LNCAP (cell line): Measurements from ENCODE around the gene PKNOX2.

Experiments
- TF ChIP-seq, protein P1 (sequence below): fragments of 450-650 bp; IDR thresholded peaks from 2 replicates; pipeline ENCODE4 v1.5.1; 2017; ENCODE audit warnings: mild to moderate bottlenecking

PKNOX2 gene

DNA sequence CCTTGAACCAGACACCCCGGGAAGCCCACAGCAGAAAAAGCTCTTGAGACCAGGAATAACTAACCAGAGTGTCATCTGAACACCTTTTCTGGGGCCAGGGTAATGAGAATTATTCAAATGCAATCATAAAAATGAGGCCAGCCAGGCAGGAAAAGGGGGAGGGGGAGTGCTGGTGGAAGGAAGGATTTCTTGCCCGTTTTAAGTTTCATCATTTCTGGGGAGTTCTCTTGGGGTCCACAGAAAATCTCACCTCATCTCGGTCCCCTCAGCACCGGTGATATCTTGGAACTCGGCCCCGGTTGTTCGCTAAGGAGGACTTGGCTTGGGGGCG lies 495 bp upstream of the PKNOX2 start:
- TF ChIP-seq, protein P1, sequence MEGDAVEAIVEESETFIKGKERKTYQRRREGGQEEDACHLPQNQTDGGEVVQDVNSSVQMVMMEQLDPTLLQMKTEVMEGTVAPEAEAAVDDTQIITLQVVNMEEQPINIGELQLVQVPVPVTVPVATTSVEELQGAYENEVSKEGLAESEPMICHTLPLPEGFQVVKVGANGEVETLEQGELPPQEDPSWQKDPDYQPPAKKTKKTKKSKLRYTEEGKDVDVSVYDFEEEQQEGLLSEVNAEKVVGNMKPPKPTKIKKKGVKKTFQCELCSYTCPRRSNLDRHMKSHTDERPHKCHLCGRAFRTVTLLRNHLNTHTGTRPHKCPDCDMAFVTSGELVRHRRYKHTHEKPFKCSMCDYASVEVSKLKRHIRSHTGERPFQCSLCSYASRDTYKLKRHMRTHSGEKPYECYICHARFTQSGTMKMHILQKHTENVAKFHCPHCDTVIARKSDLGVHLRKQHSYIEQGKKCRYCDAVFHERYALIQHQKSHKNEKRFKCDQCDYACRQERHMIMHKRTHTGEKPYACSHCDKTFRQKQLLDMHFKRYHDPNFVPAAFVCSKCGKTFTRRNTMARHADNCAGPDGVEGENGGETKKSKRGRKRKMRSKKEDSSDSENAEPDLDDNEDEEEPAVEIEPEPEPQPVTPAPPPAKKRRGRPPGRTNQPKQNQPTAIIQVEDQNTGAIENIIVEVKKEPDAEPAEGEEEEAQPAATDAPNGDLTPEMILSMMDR, result no peak

DNA sequence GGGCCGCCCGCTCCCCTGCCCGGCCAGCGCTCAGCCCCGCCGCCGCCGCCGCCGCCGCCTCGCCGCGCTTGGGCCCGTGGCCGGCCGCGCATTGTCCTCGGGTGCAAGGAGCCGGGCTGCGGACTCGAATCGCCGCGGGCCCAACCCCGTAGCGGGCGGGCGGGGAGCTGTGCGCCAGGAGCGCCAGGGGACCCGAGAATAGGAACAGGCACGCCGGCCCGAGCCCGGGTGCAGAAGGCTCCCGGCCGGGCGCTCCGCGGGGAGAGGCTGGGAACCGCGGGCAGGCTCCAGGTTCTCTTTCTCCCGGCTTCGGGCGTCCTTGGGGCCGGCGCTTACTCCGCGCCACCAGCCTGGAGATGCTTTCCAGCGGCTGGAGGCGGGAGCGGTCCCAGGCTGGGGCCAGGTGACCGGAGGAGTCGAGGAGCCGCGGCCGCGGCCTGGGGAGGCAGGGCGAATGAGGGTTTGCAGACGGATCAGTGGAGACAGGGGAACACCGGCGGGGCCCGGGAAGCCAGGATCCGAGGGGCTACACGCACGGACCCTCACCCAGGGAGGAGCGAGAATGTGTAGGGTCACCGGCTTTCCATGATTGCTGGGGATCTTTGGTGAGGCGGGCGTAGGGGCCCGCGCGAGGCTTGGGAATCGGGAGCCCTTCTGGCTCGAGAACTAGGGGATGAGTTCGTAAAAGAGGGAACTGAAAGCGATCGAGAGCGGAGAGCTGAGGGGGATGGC lies 726 bp downstream of the PKNOX2 start:
- TF ChIP-seq, protein P1, result no peak

- TF ChIP-seq, protein P1, result no peak
Observed at GRCh38 chr11:125165843-125166763, 1.6 kb downstream of the PKNOX2 start.

DNA sequence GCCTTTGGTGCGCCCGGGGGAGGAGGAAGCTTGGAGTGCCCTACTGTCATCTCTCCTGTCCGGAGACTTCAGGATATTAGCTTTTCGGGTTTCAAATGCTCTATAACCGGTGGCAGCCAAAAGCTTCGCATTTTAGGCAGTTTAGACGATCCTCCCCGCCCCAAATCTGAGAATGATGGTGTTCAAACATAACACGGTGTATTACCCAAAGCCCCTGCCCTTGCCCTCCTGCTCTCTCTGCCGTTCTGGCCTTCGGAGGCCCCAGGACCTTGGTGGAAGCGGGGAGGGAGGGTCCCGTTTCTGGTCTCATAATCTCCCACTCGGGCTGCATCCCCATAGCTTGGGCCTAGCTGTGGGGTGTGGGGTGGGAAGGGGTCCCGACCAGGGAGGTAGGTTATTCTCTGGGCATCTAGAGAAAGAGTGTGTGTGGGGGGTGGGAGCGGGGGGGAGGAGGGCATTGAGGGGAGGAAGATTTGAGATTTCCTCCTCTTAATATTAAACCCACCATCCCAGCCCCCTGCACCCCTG lies 2.3 kb downstream of the PKNOX2 start:
- TF ChIP-seq, protein P1, result no peak

- TF ChIP-seq, protein P1, result no peak
Observed at GRCh38 chr11:125167292-125167953, 2.9 kb downstream of the PKNOX2 start.

DNA sequence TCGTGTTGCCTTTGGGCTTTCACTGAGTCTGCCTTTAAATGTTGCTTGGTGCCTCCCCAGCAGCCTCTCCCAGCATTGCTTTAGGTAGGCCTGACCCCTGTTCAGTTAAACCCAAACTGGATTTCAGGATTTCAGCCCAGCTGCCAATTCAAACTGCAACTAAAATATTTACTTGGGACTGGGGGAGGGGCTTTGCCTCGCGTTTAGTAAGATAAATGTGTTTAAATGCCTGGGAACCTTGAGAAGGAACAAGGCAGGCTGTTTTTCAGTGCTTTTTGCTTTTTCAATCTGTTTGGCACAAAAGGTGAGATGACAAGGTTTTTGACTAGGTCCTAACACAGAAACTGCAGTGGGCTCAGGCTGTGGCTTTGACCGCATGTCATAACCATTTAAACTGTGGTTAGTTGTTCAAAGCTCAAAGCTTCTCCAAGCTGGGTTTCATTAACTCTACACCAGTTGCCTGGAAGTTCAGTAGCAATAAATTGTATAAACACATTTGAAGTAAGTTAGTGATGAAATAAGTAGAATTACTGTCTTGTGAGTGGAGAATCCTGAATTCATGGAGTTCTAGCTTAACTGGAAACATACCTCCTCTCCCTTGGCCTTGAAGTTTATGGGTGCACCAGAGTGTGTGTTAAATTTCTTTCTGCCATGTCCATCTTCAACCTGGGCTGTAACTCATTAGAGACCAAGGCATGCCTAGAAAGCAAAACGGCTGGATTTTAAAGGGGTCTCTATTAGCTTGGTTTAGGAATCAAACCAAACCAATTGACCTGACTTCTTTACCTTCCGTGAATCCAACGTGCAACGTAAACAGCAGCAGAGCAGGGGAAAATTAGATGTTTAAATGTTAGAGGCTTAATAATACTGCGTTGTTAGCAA lies 3.6 kb downstream of the PKNOX2 start:
- TF ChIP-seq, protein P1, result no peak
